ENCODE measurements around the gene CACNA1B. TPM values are rescaled to one million over a fixed set of nuclear protein-coding genes. Genes with fewer than 3 reads are reported as not detected.

The CACNA1B gene
- total RNA-seq, 1 experiment from 2014 or later, result 7.8 TPM

DNA sequence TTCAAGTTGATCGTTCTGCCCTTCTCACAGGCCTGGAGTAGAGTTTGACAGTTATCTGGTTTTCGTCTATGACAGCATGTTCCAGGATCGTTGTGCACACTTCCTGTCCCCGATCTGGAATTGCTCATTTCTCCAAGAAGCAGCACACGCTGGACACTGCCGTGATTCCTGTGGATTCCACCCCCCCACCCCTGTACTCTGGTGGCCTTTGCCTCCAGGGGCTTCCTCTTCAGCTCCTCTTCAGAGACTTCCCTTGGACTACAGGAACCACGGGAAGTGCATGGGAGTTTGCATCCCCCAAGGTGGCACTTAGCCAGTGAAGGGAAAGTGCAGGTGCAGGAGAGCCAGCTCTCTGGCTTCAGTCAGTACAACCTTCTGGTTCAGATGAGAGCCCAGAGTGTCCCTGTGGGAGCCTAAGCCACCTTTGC is 160.7 kb downstream of the CACNA1B start:
- no peaks in the 10 kb centered on the region; the same call in 1 of the 2 replicates for H3K27me3 Mint-ChIP-seq (ENCODE audit: low read depth)
- Histone ChIP-seq H2BK12ac (ENCODE audit: insufficient read length, low read depth, low read length) (no peak overlapping the region), H3K4ac (ENCODE audit: low read depth, low read length) (no peak overlapping the region), H3K79me2 (ENCODE audit: insufficient read depth, low read length) (no peaks in the 10 kb centered on the region), H4K5ac (ENCODE audit: insufficient read length, low read depth, low read length) (no peak overlapping the region), H3K27ac (ENCODE audit: insufficient read length, low read depth, low read length) (no peak overlapping the region), H2AK5ac (ENCODE audit: insufficient read length, low read length) (no peak overlapping the region), H3T11ph (ENCODE audit: low read length) (no peak overlapping the region), H3K9ac (ENCODE audit: extremely low read depth, insufficient read length, low read length) (no peak overlapping the region), H4K8ac (replicated peaks; ENCODE audit: insufficient read length, low read depth, low read length) (no peak overlapping the region), H3K18ac (ENCODE audit: insufficient read length, low read depth, low read length) (no peak overlapping the region), H3K79me1 (ENCODE audit: insufficient read depth, low read depth, low read length, poor library complexity, severe bottlenecking) (no peaks in the 10 kb centered on the region), H2BK20ac (ENCODE audit: low read depth, low read length, poor library complexity, severe bottlenecking) (no peak overlapping the region), H3K4me1 (ENCODE audit: insufficient read depth, low read length) (no peaks in the 10 kb centered on the region), H3K27me3 (ENCODE audit: insufficient read depth, low read length) (no peaks in the 10 kb centered on the region), H3K23me2 (ENCODE audit: insufficient read length, low read depth, low read length, poor library complexity, severe bottlenecking) (no peaks in the 10 kb centered on the region), H3K56ac (ENCODE audit: insufficient read length, low read depth, low read length) (no peak overlapping the region), H2AFZ (ENCODE audit: low read length) (no peak overlapping the region), H3K23ac (ENCODE audit: insufficient read length, low read depth, low read length) (no peak overlapping the region), H3K9me3 (ENCODE audit: control insufficient read depth, low read depth, low read length) (no peaks in the 10 kb centered on the region), H2BK120ac (ENCODE audit: low read depth, low read length, poor library complexity, severe bottlenecking) (no peak overlapping the region), H2BK5ac (ENCODE audit: insufficient read length, low read length) (no peak overlapping the region), H3K4me2 (ENCODE audit: insufficient read depth, insufficient read length, low read length) (no peak overlapping the region), H2BK15ac (ENCODE audit: low read depth, low read length) (no peak overlapping the region), H4K91ac (ENCODE audit: insufficient read length, low read depth, low read length) (no peak overlapping the region), H3K14ac (ENCODE audit: insufficient read depth, low read length) (no peak overlapping the region), H4K20me1 (ENCODE audit: control insufficient read depth, insufficient read depth, insufficient read length) (no peaks in the 10 kb centered on the region)
- H3K36me3 Mint-ChIP-seq (ENCODE audit: insufficient read depth in 1 of 3, low read depth in 3 of 3), result peaks cover 3 to 9% (median 6%) of the 10 kb centered on the region in 3 experiments; a peak in 6 of 7 replicates
- H3K4me3 Mint-ChIP-seq, result no peak overlapping the region
- no peak for DNase-seq
- no peak for TF ChIP-seq CTCF (conservative IDR thresholded peaks at IDR 0.05)
- no CpG with 5 or more reads among the region's 7 CpGs for WGBS (ENCODE audit: extremely low coverage, insufficient read length, low lambda C conversion rate)
- H3K4me1 Mint-ChIP-seq, result peaks cover 0 to 8% of the 10 kb centered on the region in 2 experiments; a peak in 2 of 4 replicates
- no peak overlapping the region for H3K27ac Mint-ChIP-seq
- H3K9me3 Mint-ChIP-seq, result no peaks in the 10 kb centered on the region; a peak in 1 of 5 replicates
